Smooth muscle cell (in vitro differentiated cells): Measurements from ENCODE around the gene MEIS1. TPM values are rescaled to one million over a fixed set of nuclear protein-coding genes. Genes with fewer than 3 reads are reported as not detected.

Source experiments
- DNase-seq: peaks from one replicate; lab custom pipeline; 2025; ENCODE audit not compliant: unreplicated experiment; lab: John Stamatoyannopoulos, UW
- H2AFZ ChIP-seq: fragments of 200-600 bp; sonication (generic); 2 replicates; pipeline ENCODE4 v1.6.0; 2016; ENCODE audit warnings: antibody characterized with exemption, low read depth, mild to moderate bottlenecking
- H3F3A ChIP-seq: fragments of 200-600 bp; sonication (generic); 2 replicates; pipeline ENCODE4 v1.6.0; 2017; ENCODE audit warnings: antibody characterized with exemption, low read depth
- H3K27ac ChIP-seq: fragments of 200-600 bp; sonication (generic); 2 replicates; pipeline ENCODE4 v1.5.1; 2016; ENCODE audit warnings: low read depth, mild to moderate bottlenecking
- H3K27me3 ChIP-seq: fragments of 200-600 bp; sonication (generic); 2 replicates; pipeline ENCODE4 v1.6.1; 2016; ENCODE audit warnings: low read depth, mild to moderate bottlenecking
- H3K36me3 ChIP-seq: fragments of 200-600 bp; sonication (generic); 2 replicates; pipeline ENCODE4 v1.5.1; 2016; ENCODE audit warnings: low read depth
- H3K4me1 ChIP-seq: fragments of 200-600 bp; sonication (generic); 2 replicates; pipeline ENCODE4 v1.5.1; 2016; ENCODE audit warnings: low read depth
- H3K4me2 ChIP-seq: fragments of 200-600 bp; sonication (generic); 2 replicates; pipeline ENCODE4 v1.6.0; 2016; ENCODE audit warnings: mild to moderate bottlenecking
- H3K4me3 ChIP-seq: fragments of 200-600 bp; sonication (generic); 2 replicates; pipeline ENCODE4 v1.5.1; 2016; ENCODE audit warnings: mild to moderate bottlenecking
- H3K79me2 ChIP-seq: fragments of 200-600 bp; sonication (generic); 2 replicates; pipeline ENCODE4 v1.6.0; 2016; ENCODE audit warnings: low read depth, mild to moderate bottlenecking
- H3K9ac ChIP-seq: fragments of 200-600 bp; sonication (generic); 2 replicates; pipeline ENCODE4 v1.6.0; 2016; ENCODE audit warnings: low read depth
- H3K9me3 ChIP-seq: fragments of 200-600 bp; sonication (generic); replicated peaks from 2 replicates; pipeline ENCODE4 v1.5.1; 2016; ENCODE audit warnings: low read depth
- H4K20me1 ChIP-seq: fragments of 200-600 bp; sonication (generic); 2 replicates; pipeline ENCODE4 v1.6.0; 2016; ENCODE audit warnings: low read depth
- CTCF ChIP-seq: fragments of 200-600 bp; sonication (generic); IDR thresholded peaks from 2 replicates; pipeline ENCODE4 v1.5.1; 2017; ENCODE audit warnings: borderline replicate concordance, mild to moderate bottlenecking, antibody characterized with exemption; ENCODE audit not compliant: insufficient read depth, poor library complexity, severe bottlenecking
- WGBS: methylation state at CpG from one replicate; pipeline ENCODE4 v1.1.7; 2016; ENCODE audit warnings: low lambda C conversion rate; 5-methylcytosine and 5-hydroxymethylcytosine counted together
- polyA plus RNA-seq: library from polyadenylated mRNA; unstranded; fragments of >200 nt; fragmentation: Nextera tagmentation; extraction: Ambion mirVana; gene quantifications from 2 replicates; pipeline ENCODE4 v1.2.1, GENCODE V29; 2016
- total RNA-seq: library from RNA; depleted of rRNA; stranded (reverse); fragments of >200 nt; gene quantifications from 2 replicates; pipeline ENCODE4 v1.2.3, GENCODE V29; 2014

Gene MEIS1
- total and polyA plus RNA-seq, 2 experiments from 2014 or later = 15.6 to 15.8 TPM

GRCh38 chr2:66522611-66523376, 87.9 kb downstream of the MEIS1 start:
- H3F3A ChIP-seq = no peaks in the 10 kb centered on the region
- peaks cover 14% of the 10 kb centered on the region for H4K20me1 ChIP-seq
- no peaks in the 10 kb centered on the region for H3K27me3 ChIP-seq
- no peaks in the 10 kb centered on the region for H3K9me3 ChIP-seq
- H3K36me3 ChIP-seq = no peaks in the 10 kb centered on the region
- no peak for DNase-seq
- H3K79me2 ChIP-seq = peaks cover 6% of the 10 kb centered on the region
- no peak overlapping the region for H3K9ac ChIP-seq
- no peak overlapping the region for H3K4me3 ChIP-seq
- no peak overlapping the region for H3K27ac ChIP-seq
- peak overlapping the region; percentile 37 for H3K4me2 ChIP-seq
- no peak overlapping the region for H2AFZ ChIP-seq
- 42% methylated on average over 6 of the region's 6 CpGs for WGBS
- no peak for TF ChIP-seq CTCF
- peaks cover 9% of the 10 kb centered on the region for H3K4me1 ChIP-seq

GRCh38 chr2:66523377-66523969, 88.5 kb downstream of the MEIS1 start:
- Histone ChIP-seq H3K4me3 (no peak overlapping the region), H3K9ac (no peak overlapping the region), H3K79me2 (peaks cover 6% of the 10 kb centered on the region), H3K9me3 (no peaks in the 10 kb centered on the region), H3K27me3 (no peaks in the 10 kb centered on the region), H3K36me3 (no peaks in the 10 kb centered on the region), H3F3A (no peaks in the 10 kb centered on the region), H2AFZ (no peak overlapping the region), H3K27ac (no peak overlapping the region), H3K4me2 (no peak overlapping the region), H3K4me1 (peaks cover 9% of the 10 kb centered on the region), H4K20me1 (peaks cover 14% of the 10 kb centered on the region)
- 95% methylated on average over 5 of the region's 5 CpGs for WGBS
- no peak for TF ChIP-seq CTCF
- no peak for DNase-seq

- peaks cover 6% of the 10 kb centered on the region for H3K79me2 ChIP-seq
- peaks cover 9% of the 10 kb centered on the region for H3K4me1 ChIP-seq
- H2AFZ ChIP-seq = no peak overlapping the region
- H3K4me2 ChIP-seq = no peak overlapping the region
- TF ChIP-seq CTCF = no peak
- H3K36me3 ChIP-seq = no peaks in the 10 kb centered on the region
- no peak overlapping the region for H3K4me3 ChIP-seq
- no peaks in the 10 kb centered on the region for H3K27me3 ChIP-seq
- no peak for DNase-seq
- no peak overlapping the region for H3K9ac ChIP-seq
- no peaks in the 10 kb centered on the region for H3K9me3 ChIP-seq
- WGBS = 93% methylated on average over 2 of the region's 2 CpGs
- H4K20me1 ChIP-seq = peaks cover 14% of the 10 kb centered on the region
- no peak overlapping the region for H3K27ac ChIP-seq
- no peaks in the 10 kb centered on the region for H3F3A ChIP-seq
Measured at GRCh38 chr2:66523990-66524389, 89.1 kb downstream of the MEIS1 start.
